NB4 (cell line): ENCODE measurements around the gene SMIM8.

ENCODE experiments used
- MYC ChIP-seq: IDR thresholded peaks from 2 replicates; pipeline ENCODE4 v1.6.1; 2011; ENCODE audit warnings: low read depth, low read length
- POLR2A ChIP-seq: IDR thresholded peaks from 2 replicates; pipeline ENCODE4 v1.6.1; 2011; ENCODE audit warnings: mild to moderate bottlenecking; ENCODE audit not compliant: insufficient read length; ENCODE audit errors: extremely low read depth
- TF ChIP-seq, protein P1 (sequence below): IDR thresholded peaks from one replicate; pipeline ENCODE4 v1.5.1; 2012; ENCODE audit warnings: low read depth, low read length

DNA sequence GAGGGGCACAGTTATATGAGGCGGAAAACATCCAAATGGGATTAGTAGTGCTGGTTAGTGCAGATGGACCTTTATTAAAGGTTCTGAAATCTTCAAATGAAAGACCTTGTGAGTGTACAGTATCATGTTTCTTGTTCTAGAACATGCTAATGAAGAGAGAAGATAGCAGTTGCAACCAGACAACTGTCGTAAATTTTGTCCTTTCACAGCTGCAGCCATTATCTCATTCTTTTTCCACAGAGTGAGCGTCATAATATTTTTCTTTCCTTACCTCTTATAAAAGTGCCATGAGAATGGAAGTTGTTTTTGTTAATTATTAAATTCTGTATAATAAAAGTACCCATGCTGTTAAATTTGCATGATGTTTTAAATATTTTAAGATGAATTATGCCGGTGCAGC is 17.8 kb downstream of the SMIM8 start:
- TF ChIP-seq MYC: no peak
- TF ChIP-seq, protein P1, sequence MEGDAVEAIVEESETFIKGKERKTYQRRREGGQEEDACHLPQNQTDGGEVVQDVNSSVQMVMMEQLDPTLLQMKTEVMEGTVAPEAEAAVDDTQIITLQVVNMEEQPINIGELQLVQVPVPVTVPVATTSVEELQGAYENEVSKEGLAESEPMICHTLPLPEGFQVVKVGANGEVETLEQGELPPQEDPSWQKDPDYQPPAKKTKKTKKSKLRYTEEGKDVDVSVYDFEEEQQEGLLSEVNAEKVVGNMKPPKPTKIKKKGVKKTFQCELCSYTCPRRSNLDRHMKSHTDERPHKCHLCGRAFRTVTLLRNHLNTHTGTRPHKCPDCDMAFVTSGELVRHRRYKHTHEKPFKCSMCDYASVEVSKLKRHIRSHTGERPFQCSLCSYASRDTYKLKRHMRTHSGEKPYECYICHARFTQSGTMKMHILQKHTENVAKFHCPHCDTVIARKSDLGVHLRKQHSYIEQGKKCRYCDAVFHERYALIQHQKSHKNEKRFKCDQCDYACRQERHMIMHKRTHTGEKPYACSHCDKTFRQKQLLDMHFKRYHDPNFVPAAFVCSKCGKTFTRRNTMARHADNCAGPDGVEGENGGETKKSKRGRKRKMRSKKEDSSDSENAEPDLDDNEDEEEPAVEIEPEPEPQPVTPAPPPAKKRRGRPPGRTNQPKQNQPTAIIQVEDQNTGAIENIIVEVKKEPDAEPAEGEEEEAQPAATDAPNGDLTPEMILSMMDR: no peak
- TF ChIP-seq POLR2A: no peak
